ENCODE results near the gene TLE5. TPM values are rescaled to one million over a fixed set of nuclear protein-coding genes. Genes with fewer than 3 reads are reported as not detected.
A peak's percentile ranks its signal among the peaks of the same experiment; 100 is the strongest.

The TLE5 gene
- total and polyA plus RNA-seq, 2 experiments from 2014 or later = 130 to 154 TPM

DNA sequence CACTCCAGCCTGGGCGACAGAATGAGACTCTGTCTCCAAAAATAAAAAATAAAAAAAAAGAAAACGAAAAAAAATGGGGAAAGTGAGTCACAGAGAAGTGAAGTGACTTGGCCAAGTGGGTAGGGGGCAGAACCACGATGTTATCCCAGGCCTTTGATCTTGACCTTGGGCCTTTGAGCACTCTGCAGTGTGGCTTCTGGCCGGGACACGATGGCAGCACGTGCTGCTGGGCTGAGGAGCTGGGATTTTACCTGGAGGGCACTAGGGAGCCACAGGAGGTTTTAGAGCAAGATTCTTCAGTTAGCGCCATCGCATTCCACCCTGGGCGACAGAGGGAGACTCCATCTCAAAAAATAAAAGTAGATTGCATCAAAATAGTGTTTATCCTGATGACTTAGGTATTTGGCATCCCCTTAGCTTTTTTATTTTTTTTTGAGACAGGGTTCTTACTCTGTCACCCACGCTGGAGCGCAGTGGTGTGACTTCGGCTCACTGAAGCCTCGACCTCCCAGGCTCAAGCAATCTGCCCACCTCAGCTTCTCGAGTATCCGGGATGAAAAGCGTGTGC lies 4.3 kb upstream of the TLE5 start:
- DNase-seq (ENCODE audit: low spot score) = no peak
- no peak for ATAC-seq
- Mint-ChIP-seq H3K27ac (no peak overlapping the region), H3K27me3 (ENCODE audit: insufficient read depth, low read depth, poor library complexity) (peaks cover 19% of the 10 kb centered on the region), H3K36me3 (ENCODE audit: low read depth) (no peaks in the 10 kb centered on the region), H3K9me3 (no peaks in the 10 kb centered on the region), H3K4me3 (no peak overlapping the region), H3K4me1 (peaks cover 7% of the 10 kb centered on the region; the same call in 2 of the 3 replicates)
- no peaks in the 10 kb centered on the region for H4K20me1 ChIP-seq (replicated peaks; ENCODE audit: insufficient read depth)
- no peak overlapping the region for H3K27ac ChIP-seq (ENCODE audit: low read depth)
- H3K4me2 ChIP-seq = no peak overlapping the region
- H3K4me1 ChIP-seq (ENCODE audit: insufficient read depth) = peaks cover 8% of the 10 kb centered on the region; the same call in 1 of the 2 replicates
- H3K36me3 ChIP-seq (ENCODE audit: insufficient read depth) = no peaks in the 10 kb centered on the region
- TF ChIP-seq, protein P1, sequence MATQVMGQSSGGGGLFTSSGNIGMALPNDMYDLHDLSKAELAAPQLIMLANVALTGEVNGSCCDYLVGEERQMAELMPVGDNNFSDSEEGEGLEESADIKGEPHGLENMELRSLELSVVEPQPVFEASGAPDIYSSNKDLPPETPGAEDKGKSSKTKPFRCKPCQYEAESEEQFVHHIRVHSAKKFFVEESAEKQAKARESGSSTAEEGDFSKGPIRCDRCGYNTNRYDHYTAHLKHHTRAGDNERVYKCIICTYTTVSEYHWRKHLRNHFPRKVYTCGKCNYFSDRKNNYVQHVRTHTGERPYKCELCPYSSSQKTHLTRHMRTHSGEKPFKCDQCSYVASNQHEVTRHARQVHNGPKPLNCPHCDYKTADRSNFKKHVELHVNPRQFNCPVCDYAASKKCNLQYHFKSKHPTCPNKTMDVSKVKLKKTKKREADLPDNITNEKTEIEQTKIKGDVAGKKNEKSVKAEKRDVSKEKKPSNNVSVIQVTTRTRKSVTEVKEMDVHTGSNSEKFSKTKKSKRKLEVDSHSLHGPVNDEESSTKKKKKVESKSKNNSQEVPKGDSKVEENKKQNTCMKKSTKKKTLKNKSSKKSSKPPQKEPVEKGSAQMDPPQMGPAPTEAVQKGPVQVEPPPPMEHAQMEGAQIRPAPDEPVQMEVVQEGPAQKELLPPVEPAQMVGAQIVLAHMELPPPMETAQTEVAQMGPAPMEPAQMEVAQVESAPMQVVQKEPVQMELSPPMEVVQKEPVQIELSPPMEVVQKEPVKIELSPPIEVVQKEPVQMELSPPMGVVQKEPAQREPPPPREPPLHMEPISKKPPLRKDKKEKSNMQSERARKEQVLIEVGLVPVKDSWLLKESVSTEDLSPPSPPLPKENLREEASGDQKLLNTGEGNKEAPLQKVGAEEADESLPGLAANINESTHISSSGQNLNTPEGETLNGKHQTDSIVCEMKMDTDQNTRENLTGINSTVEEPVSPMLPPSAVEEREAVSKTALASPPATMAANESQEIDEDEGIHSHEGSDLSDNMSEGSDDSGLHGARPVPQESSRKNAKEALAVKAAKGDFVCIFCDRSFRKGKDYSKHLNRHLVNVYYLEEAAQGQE (IDR thresholded peaks at IDR 0.05; ENCODE audit: unreplicated experiment) = no peak
- TF ChIP-seq ZNF114 (CRISPR knock-in tag; IDR thresholded peaks at IDR 0.05) (no peak), CREB1 (CRISPR knock-in tag; IDR thresholded peaks at IDR 0.05; ENCODE audit: low read depth) (no peak), NANOG (IDR thresholded peaks at IDR 0.05; ENCODE audit: borderline replicate concordance) (no peak), EZH2phosphoT487 (IDR thresholded peaks at IDR 0.05; ENCODE audit: unreplicated experiment) (no peak), ZNF331 (CRISPR knock-in tag; IDR thresholded peaks at IDR 0.05; ENCODE audit: low read depth) (no peak), JUNB (IDR thresholded peaks at IDR 0.05; ENCODE audit: unreplicated experiment) (no peak), EZH2 (IDR thresholded peaks at IDR 0.05; ENCODE audit: low read depth, unreplicated experiment) (no peak), POLR2AphosphoS5 (IDR thresholded peaks at IDR 0.05; ENCODE audit: low read depth) (no peak)
- 0 out of 2 replicates have a peak, but pooled peaks cover 3% of the 10 kb centered on the region for H3F3A ChIP-seq (replicated peaks; ENCODE audit: low read depth)
- H2AFZ ChIP-seq = no peak overlapping the region
- no peaks in the 10 kb centered on the region for H3K27me3 ChIP-seq (ENCODE audit: insufficient read depth)
- H3K4me3 ChIP-seq = no peak overlapping the region
- no peaks in the 10 kb centered on the region for H3K79me2 ChIP-seq (replicated peaks; ENCODE audit: insufficient read depth)
- no peaks in the 10 kb centered on the region for H3K9me2 ChIP-seq (ENCODE audit: insufficient read depth)

- no peaks in the 10 kb centered on the region for H3K36me3 ChIP-seq (ENCODE audit: insufficient read depth)
- H3K27me3 ChIP-seq (ENCODE audit: insufficient read depth) = no peaks in the 10 kb centered on the region
- ATAC-seq (peak; percentile 29), DNase-seq (ENCODE audit: low spot score) (no peak)
- H3K4me1 Mint-ChIP-seq = peaks cover 8% of the 10 kb centered on the region
- H3K79me2 ChIP-seq (replicated peaks; ENCODE audit: insufficient read depth) = 0 out of 2 replicates have a peak, but pooled peaks cover 2% of the 10 kb centered on the region
- 0 out of 2 replicates have a peak overlapping the region, but pooled peaks have one; percentile 53 for H3K27ac Mint-ChIP-seq
- no peak overlapping the region for H3K4me3 ChIP-seq
- no peaks in the 10 kb centered on the region for H3K9me3 Mint-ChIP-seq
- H4K20me1 ChIP-seq (replicated peaks; ENCODE audit: insufficient read depth) = no peaks in the 10 kb centered on the region
- H3K4me2 ChIP-seq = no peak overlapping the region
- 0 out of 2 replicates have a peak, but pooled peaks cover 6% of the 10 kb centered on the region for H3F3A ChIP-seq (replicated peaks; ENCODE audit: low read depth)
- peaks cover 2% of the 10 kb centered on the region for H3K36me3 Mint-ChIP-seq (ENCODE audit: low read depth)
- peaks cover 10% of the 10 kb centered on the region; the same call in 1 of the 2 replicates for H3K4me1 ChIP-seq (ENCODE audit: insufficient read depth)
- H2AFZ ChIP-seq = peak overlapping the region; percentile 38; the same call in 1 of the 2 replicates
- no peak overlapping the region for H3K27ac ChIP-seq (ENCODE audit: low read depth)
- no peak overlapping the region for H3K4me3 Mint-ChIP-seq
- no peaks in the 10 kb centered on the region for H3K9me2 ChIP-seq (ENCODE audit: insufficient read depth)
- peaks cover 19% of the 10 kb centered on the region for H3K27me3 Mint-ChIP-seq (ENCODE audit: insufficient read depth, low read depth, poor library complexity)
- no peak for TF ChIP-seq STAT1 (IDR thresholded peaks at IDR 0.05; ENCODE audit: unreplicated experiment)
- no peak for TF ChIP-seq ZNF462 (CRISPR knock-in tag; IDR thresholded peaks at IDR 0.05)
- no peak for TF ChIP-seq ZNF331 (CRISPR knock-in tag; IDR thresholded peaks at IDR 0.05; ENCODE audit: low read depth)
- TF ChIP-seq JUNB (IDR thresholded peaks at IDR 0.05; ENCODE audit: unreplicated experiment) = no peak
- no peak for TF ChIP-seq EZH2phosphoT487 (IDR thresholded peaks at IDR 0.05; ENCODE audit: unreplicated experiment)
- no peak for TF ChIP-seq CREB1 (CRISPR knock-in tag; IDR thresholded peaks at IDR 0.05; ENCODE audit: low read depth)
- no peak for TF ChIP-seq ZNF114 (CRISPR knock-in tag; IDR thresholded peaks at IDR 0.05)
Observed at GRCh38 chr19:3065675-3066357, 3.5 kb upstream of the TLE5 start.

All from GM23338 (cell line).